Measurements from ENCODE around the gene LIG1. TPM values are rescaled to one million over a fixed set of nuclear protein-coding genes. Genes with fewer than 3 reads are reported as not detected.

LIG1 gene
- total and polyA plus RNA-seq, 9 of the 15 experiments (the other 6 are each of a cell fraction or from before 2014, with no cell fraction given): 9.6 to 114 (median 71.1) TPM

- TF ChIP-seq PKNOX1 (IDR thresholded peaks at IDR 0.05) (peak; percentile 97), MAZ (CRISPR knock-in tag; conservative IDR thresholded peaks at IDR 0.05 in 1 of 2, IDR thresholded peaks at IDR 0.05 in 1 of 2) (peak in 1 of 2 experiments; percentile 49; a peak in 1 of 4 replicates), SMAD4 (CRISPR knock-in tag; conservative IDR thresholded peaks at IDR 0.05) (no peak), RCOR1 (IDR thresholded peaks at IDR 0.05; ENCODE audit: borderline replicate concordance in 1 of 2, low read depth in 2 of 2, low read length in 2 of 2) (0 out of 4 replicates have a peak, but pooled peaks of 1 of the 2 experiments have one; percentile 15), ARNT (IDR thresholded peaks at IDR 0.05) (peak in 1 of 2 experiments; percentile 59; a peak in 2 of 4 replicates), HDAC1 (IDR thresholded peaks at IDR 0.05) (peak in 1 of 2 experiments; percentile 38; a peak in 1 of 4 replicates), NCOA4 (IDR thresholded peaks at IDR 0.05; ENCODE audit: partially characterized antibody) (peak; percentile 67), JUNB (CRISPR knock-in tag; conservative IDR thresholded peaks at IDR 0.05) (no peak), LARP7 (IDR thresholded peaks at IDR 0.05) (no peak), TOE1 (IDR thresholded peaks at IDR 0.05; ENCODE audit: borderline replicate concordance) (peak; percentile 63; the same call in 1 of the 2 replicates), TOE1 (CRISPR knock-in tag; IDR thresholded peaks at IDR 0.05; ENCODE audit: borderline replicate concordance, low read depth) (no peak), ZNF23 (CRISPR knock-in tag; IDR thresholded peaks at IDR 0.05) (peak; percentile 97), ZBTB17 (CRISPR knock-in tag; IDR thresholded peaks at IDR 0.05) (peak; percentile 99), ZNF133 (CRISPR knock-in tag; IDR thresholded peaks at IDR 0.05) (no peak), LCOR (CRISPR knock-in tag; IDR thresholded peaks at IDR 0.05) (no peak), MLLT1 (IDR thresholded peaks at IDR 0.05) (peak in 1 of 2 experiments; percentile 100; a peak in 2 of 4 replicates), ZNF511 (CRISPR knock-in tag; IDR thresholded peaks at IDR 0.05) (0 out of 2 replicates have a peak, but pooled peaks have one; percentile 37), NFE2 (IDR thresholded peaks at IDR 0.05; ENCODE audit: low read depth) (0 out of 2 replicates have a peak, but pooled peaks have one; percentile 3), NBN (IDR thresholded peaks at IDR 0.05; ENCODE audit: low read depth) (peak; percentile 49; the same call in 1 of the 2 replicates), MCM3 (IDR thresholded peaks at IDR 0.05) (no peak), KLF16 (IDR thresholded peaks at IDR 0.05) (0 out of 2 replicates have a peak, but pooled peaks have one; percentile 21), ZNF740 (CRISPR knock-in tag; IDR thresholded peaks at IDR 0.05) (peak; percentile 55; the same call in 1 of the 2 replicates), ZNF740 (tag; IDR thresholded peaks at IDR 0.05) (0 out of 4 replicates have a peak, but pooled peaks of 1 of the 2 experiments have one; percentile 38), RAD21 (CRISPR knock-in tag; conservative IDR thresholded peaks at IDR 0.05 in 1 of 2, IDR thresholded peaks at IDR 0.05 in 1 of 2) (peak; percentile 64 to 90), EHMT2 (IDR thresholded peaks at IDR 0.05) (0 out of 2 replicates have a peak, but pooled peaks have one; percentile 25)
Observed at GRCh38 chr19:48102870-48103751, 67.0 kb downstream of the LIG1 start (continued).

Measured in K562 (cell line).